K562 (cell line): ENCODE results near the gene UBE2O. TPM values are rescaled to one million over a fixed set of nuclear protein-coding genes. Genes with fewer than 3 reads are reported as not detected.

ENCODE experiments used
- ATAC-seq: fragments of 200-7000 bp; cut with Tn5 transposase; 3 replicates; pipeline ENCODE4 v1.9.1; 2020; ENCODE audit warnings: moderate library complexity
- BruUV-seq: library from RNA; stranded (reverse); fragments of 400-500 nt; replicated peaks from 2 replicates; lab custom pipeline; 2021; lab: Mats Ljungman, UMichigan
- CTCF ChIA-PET: fragments of 300-600 bp; formaldehyde crosslinking; extraction: SDS; loops from one replicate; lab custom pipeline; 2021; ENCODE audit warnings: low intra/inter-chr PET ratio; lab: Yijun Ruan, JAX
- POLR2A ChIA-PET: fragments of 300-600, 350-650 bp; sonication (Branson Sonifier 250); formaldehyde crosslinking; extraction: SDS; loops from one replicate; lab custom pipeline; 2021; ENCODE audit warnings: antibody characterized with exemption, inconsistent platforms; lab: Yijun Ruan, JAX
- DNase-seq, 4 experiments: peaks; one replicate each; pipeline versions ENCODE4 v3.0.0 to v3.0.0-alpha.2; 2011 to 2018; ENCODE audit warnings: low spot score in 3 of 4, mixed read lengths in 3 of 4; ENCODE audit errors: extremely low read depth in 1 of 4
- FAIRE-seq: peaks from 2 replicates; lab custom pipeline; 2011; peaks lifted over from hg19 to GRCh38; lab: Jason Lieb, UNC
- H2AFZ ChIP-seq: 2 replicates; pipeline ENCODE4 v1.6.0; 2011; ENCODE audit warnings: low read depth, low read length, control low read depth, inconsistent platforms
- H3K27ac ChIP-seq: fragments of 200-600 bp; 3 replicates; pipeline ENCODE4 v1.8.0; 2011; ENCODE audit warnings: low read depth, mild to moderate bottlenecking, control low read depth, inconsistent platforms, low read length, moderate library complexity, mixed read lengths; ENCODE audit errors: extremely low read depth
- H3K27me3 ChIP-seq, 2 experiments: fragments of 300-600 bp in 1 of 2; 2 replicates in 1 of 2; 3 replicates in 1 of 2; pipeline versions ENCODE4 v1.6.0 to v1.8.0; 2011; ENCODE audit warnings: inconsistent platforms in 2 of 2, low read length in 2 of 2, mild to moderate bottlenecking in 1 of 2, mixed read lengths in 1 of 2, moderate library complexity in 1 of 2; ENCODE audit not compliant: control insufficient read depth in 2 of 2, insufficient read depth in 2 of 2
- H3K36me3 ChIP-seq: fragments of 300-600 bp; 3 replicates; pipeline ENCODE4 v1.8.0; 2011; ENCODE audit warnings: mild to moderate bottlenecking, low read length, inconsistent platforms; ENCODE audit not compliant: control insufficient read depth, insufficient read depth
- H3K4me1 ChIP-seq, 2 experiments: fragments of 200-600 bp in 1 of 2; replicated peaks in 1 of 2; 2 replicates in 1 of 2; 3 replicates in 1 of 2; pipeline versions ENCODE4 v1.5.1 to v1.8.0; 2011; ENCODE audit warnings: inconsistent platforms in 2 of 2, low read length in 2 of 2, mild to moderate bottlenecking in 1 of 2, mixed read lengths in 1 of 2, moderate library complexity in 1 of 2; ENCODE audit not compliant: control insufficient read depth in 2 of 2, insufficient read depth in 2 of 2
- H3K4me2 ChIP-seq: 2 replicates; pipeline ENCODE4 v1.6.1; 2011; ENCODE audit warnings: low read length, control low read depth, inconsistent platforms, mixed read lengths; ENCODE audit not compliant: insufficient read depth
- H3K4me3 ChIP-seq: fragments of 200-600 bp; sonication (generic), shearing (Covaris generic); 2 replicates; pipeline ENCODE4 v1.5.1; 2016; ENCODE audit warnings: control low read depth, inconsistent platforms
- H3K79me2 ChIP-seq: fragments of 200-600 bp; 3 replicates; pipeline ENCODE4 v1.8.0; 2011; ENCODE audit warnings: low read length, inconsistent platforms; ENCODE audit not compliant: control insufficient read depth, insufficient read depth
- H3K9ac ChIP-seq, 2 experiments: 2 replicates each; pipeline versions ENCODE4 v1.6.0 to v1.6.1; 2011; ENCODE audit warnings: low read depth in 2 of 2, low read length in 2 of 2, control low read depth in 1 of 2, inconsistent platforms in 1 of 2, mild to moderate bottlenecking in 1 of 2, mixed read lengths in 1 of 2; ENCODE audit not compliant: insufficient read depth in 1 of 2
- H3K9me1 ChIP-seq: one replicate; pipeline ENCODE4 v1.6.0; 2011; ENCODE audit warnings: inconsistent platforms, mild to moderate bottlenecking, low read length, moderate library complexity; ENCODE audit not compliant: control insufficient read depth, insufficient read depth
- H3K9me3 ChIP-seq: replicated peaks from 2 replicates; pipeline ENCODE4 v1.5.1; 2011; ENCODE audit warnings: low read depth, low read length, inconsistent platforms; ENCODE audit not compliant: control insufficient read depth, insufficient read depth
- H4K20me1 ChIP-seq: replicated peaks from 2 replicates; pipeline ENCODE4 v1.6.1; 2011; ENCODE audit warnings: low read length, inconsistent platforms, mixed read lengths; ENCODE audit not compliant: control insufficient read depth, insufficient read depth
- ARID3B ChIP-seq: fragments of 250-450 bp; sonication (Bioruptor Pico); IDR thresholded peaks from 2 replicates; pipeline ENCODE4 v1.4.0; 2020; ENCODE audit warnings: borderline replicate concordance
- BCOR ChIP-seq: fragments of 450-650 bp; IDR thresholded peaks from 2 replicates; pipeline ENCODE4 v1.6.1; 2016
- DEAF1 ChIP-seq: fragments of 450-650 bp; formaldehyde crosslinking; IDR thresholded peaks from 2 replicates; pipeline ENCODE4 v1.4.0; 2020; ENCODE audit warnings: mild to moderate bottlenecking, moderate library complexity
- GABPB1 ChIP-seq: sonication (generic); formaldehyde crosslinking; IDR thresholded peaks from 2 replicates; pipeline ENCODE4 v1.8.0; 2022; ENCODE audit warnings: mild to moderate bottlenecking, missing genetic modification reagents
- HOXB6 ChIP-seq: fragments of 250-450 bp; sonication (Bioruptor Pico); IDR thresholded peaks from 2 replicates; pipeline ENCODE4 v1.5.1; 2022; ENCODE audit warnings: mild to moderate bottlenecking, borderline replicate concordance
- NFATC3 ChIP-seq: fragments of 450-650 bp; IDR thresholded peaks from 2 replicates; pipeline ENCODE4 v1.6.1; 2017; ENCODE audit warnings: mild to moderate bottlenecking
- RFX5 ChIP-seq: IDR thresholded peaks from 2 replicates; pipeline ENCODE4 v1.6.1; 2011; ENCODE audit warnings: low read depth, mild to moderate bottlenecking, improper control_type of control experiment, low read length
- RNF219 ChIP-seq: fragments of 250-450 bp; sonication (Bioruptor Pico); IDR thresholded peaks from 2 replicates; pipeline ENCODE4 v1.5.0; 2022; ENCODE audit warnings: mild to moderate bottlenecking
- SLC30A9 ChIP-seq: fragments of 250-450 bp; sonication (Bioruptor Pico); IDR thresholded peaks from 2 replicates; pipeline ENCODE4 v1.8.0; 2022; ENCODE audit warnings: mild to moderate bottlenecking, moderate library complexity
- TFAM ChIP-seq: fragments of 250-450 bp; sonication (Bioruptor Pico); conservative IDR thresholded peaks from 2 replicates; pipeline ENCODE4 v1.5.0; 2021; ENCODE audit warnings: mild to moderate bottlenecking, moderate library complexity
- THAP12 ChIP-seq: fragments of 250-450 bp; sonication (Bioruptor Pico); IDR thresholded peaks from 2 replicates; pipeline ENCODE4 v1.9.0; 2021; ENCODE audit warnings: mild to moderate bottlenecking, inconsistent platforms
- ZBTB43 ChIP-seq: sonication (generic); formaldehyde crosslinking; IDR thresholded peaks from 2 replicates; pipeline ENCODE4 v1.8.0; 2023; ENCODE audit warnings: mild to moderate bottlenecking, missing genetic modification reagents
- WGBS: fragments of 100-300 bp; shearing (Covaris generic); methylation state at CpG from one replicate; pipeline ENCODE4 v1.1.6; 2016; ENCODE audit warnings: low coverage, mixed read lengths; ENCODE audit not compliant: insufficient coverage; ENCODE audit errors: missing lambda C conversion rate; 5-methylcytosine and 5-hydroxymethylcytosine counted together
- in situ Hi-C: fragments of 300-500 bp; cut with MboI; formaldehyde crosslinking; loops from 4 replicates; pipeline ENCODE4 v1.15.0; 2018; ENCODE audit warnings: inconsistent platforms, mixed read lengths
- intact Hi-C: fragments of 100-400 bp; cut with micrococcal nuclease; formaldehyde crosslinking; loops from 2 replicates; pipeline ENCODE4 v1.14.2; 2022
- polyA plus RNA-seq, 8 experiments: library from polyadenylated mRNA; depleted of rRNA in 4 of 8; stranded (reverse) in 5 of 8; unstranded in 3 of 8; fragments of >200 nt; fragmentation: Nextera tagmentation in 2 of 8; fragmentation: Illumina TruSeq in 1 of 8; extraction: Ambion mirVana in 2 of 8; extraction: Trizol in 1 of 8; gene quantifications; 2 replicates each; pipeline versions ENCODE4 v1.2.1 to v1.2.3, GENCODE V29; 2011 to 2014; ENCODE audit warnings: inconsistent platforms in 1 of 8, missing spikeins in 1 of 8
- total RNA-seq, 7 experiments: library from RNA; depleted of rRNA in 6 of 7; stranded (reverse); fragments of >200 nt in 6 of 7; fragmentation: Illumina TruSeq in 2 of 7; extraction: Trizol in 2 of 7; gene quantifications; 2 replicates each; pipeline versions ENCODE4 v1.2.1 to v1.2.3, GENCODE V29; 2011 to 2021; ENCODE audit warnings: low replicate concordance in 1 of 7

The UBE2O gene
- total and polyA plus RNA-seq, 9 of the 15 experiments (the other 6 are each of a cell fraction or from before 2014, with no cell fraction given), result 1.6 to 39.7 (median 13.3) TPM

- TF ChIP-seq ZBTB43, result no peak
- no peak for TF ChIP-seq THAP12
- no peak for TF ChIP-seq HOXB6
Observed at GRCh38 chr17:76467366-76467765, 14.4 kb upstream of the UBE2O start, which contains the start of gene AANAT (continued).

- in situ Hi-C loops (loop anchor here (5.0 kb wide), 1 partner anchor 41 kb away; no protein-coding TSS in a partner anchor), intact Hi-C loops (loop anchor here (1.0 kb wide), 2 partner anchors 40 to 80 kb away; no protein-coding TSS in a partner anchor)
- Histone ChIP-seq H3K9me1 (no peaks in the 10 kb centered on the region), H4K20me1 (0 out of 2 replicates have a peak, but pooled peaks cover 2% of the 10 kb centered on the region), H3K4me2 (no peak overlapping the region), H3K9me3 (no peaks in the 10 kb centered on the region), H3K9ac (0 out of 4 replicates have a peak overlapping the region, but pooled peaks of 1 of the 2 experiments have one; percentile 37), H3K27me3 (peaks cover 4 to 46% of the 10 kb centered on the region in 2 experiments; a peak in 2 of 5 replicates), H3K4me3 (no peak overlapping the region), H3K79me2 (no peaks in the 10 kb centered on the region), H3K4me1 (peaks cover 0 to 33% of the 10 kb centered on the region in 2 experiments; a peak in 2 of 5 replicates), H3K27ac (no peak overlapping the region), H3K36me3 (no peaks in the 10 kb centered on the region), H2AFZ (no peak overlapping the region)
- POLR2A ChIA-PET, result no interaction called here
- CTCF ChIA-PET, result interaction anchor here (0.5 to 6.9 kb wide), 3 partner anchors 39 to 81 kb away, joined by 3 to 100 read pairs (median 8); no protein-coding TSS in a partner anchor
- FAIRE-seq (no peak), ATAC-seq (no peak), DNase-seq (no peak)
- WGBS, result 39% methylated on average over 5 of the region's 6 CpGs
- no TSS peak for BruUV-seq
- TF ChIP-seq RFX5 (no peak), BCOR (no peak), NFATC3 (no peak), TFAM (CRISPR knock-in tag) (no peak), RNF219 (no peak), DEAF1 (no peak), ARID3B (CRISPR knock-in tag) (no peak), SLC30A9 (CRISPR knock-in tag) (no peak), GABPB1 (CRISPR knock-in tag) (no peak)
Observed at GRCh38 chr17:76466775-76467130, 13.8 kb upstream of the UBE2O start.
